ENCODE results near the gene IRX4. TPM values are rescaled to one million over a fixed set of nuclear protein-coding genes. Genes with fewer than 3 reads are reported as not detected.

The IRX4 gene
- polyA plus RNA-seq, 1 of the 3 experiments (the other 2 are of a cell fraction): not detected

- no peak for TF ChIP-seq ZBTB33 (IDR thresholded peaks at IDR 0.05; ENCODE audit: borderline replicate concordance, low read depth)
Measured at GRCh38 chr5:1834721-1835429, 47.9 kb downstream of the IRX4 start (continued).

GRCh38 chr5:1834022-1834551, 48.6 kb downstream of the IRX4 start:
- POLR2A ChIA-PET: no interaction called here
- Histone ChIP-seq H2AFZ (ENCODE audit: low read depth) (no peak overlapping the region), H3K27me3 (ENCODE audit: insufficient read depth) (peaks cover 75% of the 10 kb centered on the region), H3K9me2 (no peaks in the 10 kb centered on the region), H3K79me2 (ENCODE audit: insufficient read depth) (no peaks in the 10 kb centered on the region), H3K27ac (ENCODE audit: low read depth in 2 of 2, low read length in 1 of 2) (no peak overlapping the region), H3K4me2 (no peak overlapping the region), H3K9ac (no peak overlapping the region), H3F3A (replicated peaks; ENCODE audit: insufficient read depth) (no peaks in the 10 kb centered on the region), H4K20me1 (ENCODE audit: insufficient read depth) (no peaks in the 10 kb centered on the region), H3K4me3 (ENCODE audit: low read depth in 2 of 2, low read length in 1 of 2) (no peak overlapping the region), H3K4me1 (ENCODE audit: control insufficient read depth in 1 of 2, insufficient read depth in 2 of 2, low read depth in 1 of 2, low read length in 1 of 2) (no peaks in the 10 kb centered on the region), H3K36me3 (replicated peaks in 1 of 2; ENCODE audit: control insufficient read depth in 1 of 2, insufficient read depth in 2 of 2, low read length in 1 of 2) (no peaks in the 10 kb centered on the region), H3K9me3 (no peaks in the 10 kb centered on the region)
- DNase-seq: no peak
- CTCF ChIA-PET: no interaction called here
- 57% methylated on average over 5 of the region's 22 CpGs for WGBS (ENCODE audit: low lambda C conversion rate)
- no peak for TF ChIP-seq IRF3 (IDR thresholded peaks at IDR 0.05; ENCODE audit: low read depth, low read length)
- TF ChIP-seq EP300 (IDR thresholded peaks at IDR 0.05; ENCODE audit: borderline replicate concordance in 1 of 2, low read depth in 1 of 2, low read length in 1 of 2): no peak
- no peak for TF ChIP-seq RXRA (IDR thresholded peaks at IDR 0.05; ENCODE audit: borderline replicate concordance, low read depth)
- no peak for TF ChIP-seq PBX3 (IDR thresholded peaks at IDR 0.05)
- no peak for TF ChIP-seq CTCF (IDR thresholded peaks at IDR 0.05)
- TF ChIP-seq REST (IDR thresholded peaks at IDR 0.05; ENCODE audit: low read depth, low read length): no peak
- TF ChIP-seq JUND (IDR thresholded peaks at IDR 0.05): no peak
- TF ChIP-seq MEF2A (IDR thresholded peaks at IDR 0.05; ENCODE audit: borderline replicate concordance, low read depth): no peak
- no peak for TF ChIP-seq CHD2 (IDR thresholded peaks at IDR 0.05; ENCODE audit: low read length, partially characterized antibody)
- no peak for TF ChIP-seq YY1 (IDR thresholded peaks at IDR 0.05; ENCODE audit: low read depth)
- no peak for TF ChIP-seq GATA2 (CRISPR knock-in tag; IDR thresholded peaks at IDR 0.05)
- no peak for TF ChIP-seq POLR2AphosphoS5 (IDR thresholded peaks at IDR 0.05; ENCODE audit: low read depth, low read length)
- no peak for TF ChIP-seq ELF1 (IDR thresholded peaks at IDR 0.05)
- TF ChIP-seq NRF1 (IDR thresholded peaks at IDR 0.05; ENCODE audit: low read depth, low read length): no peak
- TF ChIP-seq EZH2phosphoT487 (IDR thresholded peaks at IDR 0.05; ENCODE audit: borderline replicate concordance, low read depth): no peak
- TF ChIP-seq RFX5 (IDR thresholded peaks at IDR 0.05; ENCODE audit: low read length): no peak
- no peak for TF ChIP-seq RCOR1 (IDR thresholded peaks at IDR 0.05; ENCODE audit: low read length)
- no peak for TF ChIP-seq MXI1 (IDR thresholded peaks at IDR 0.05; ENCODE audit: low read depth, low read length)
- TF ChIP-seq TEAD4 (IDR thresholded peaks at IDR 0.05; ENCODE audit: borderline replicate concordance, insufficient read depth): no peak

All from SK-N-SH (cell line).